Activated CD8-positive, alpha-beta memory T cell treated with anti-CD3 and anti-CD28 coated beads, Interleukin-2, amount 50 U/mL, for 4 hours (primary cell): ENCODE results near the gene USP13.
"Not testable (repeated sequence)": the region's sequence is repeated elsewhere in the genome, so short reads cannot be mapped to it uniquely, and the experiment has no call there.

Experiments
- DNase-seq: peaks from one replicate; pipeline ENCODE4 v3.0.0-alpha.2; 2020

Gene USP13

GRCh38 chr3:179660872-179661271, 8.0 kb downstream of the USP13 start:
- DNase-seq, result no peak

- DNase-seq, result no peak
Measured at GRCh38 chr3:179661777-179662176, 8.9 kb downstream of the USP13 start.

- no peak for DNase-seq
Measured at GRCh38 chr3:179663093-179663492, 10.3 kb downstream of the USP13 start.

GRCh38 chr3:179666030-179666429, 13.2 kb downstream of the USP13 start:
- DNase-seq, result no peak

GRCh38 chr3:179666436-179667035, 13.7 kb downstream of the USP13 start:
- no peak for DNase-seq

- no peak for DNase-seq
Measured at GRCh38 chr3:179668429-179668828, 15.6 kb downstream of the USP13 start.

- no peak for DNase-seq
Measured at GRCh38 chr3:179670311-179670710, 17.5 kb downstream of the USP13 start.

GRCh38 chr3:179671309-179671708, 18.5 kb downstream of the USP13 start:
- no peak for DNase-seq

- DNase-seq, result no peak
Measured at GRCh38 chr3:179671747-179672242, 19.0 kb downstream of the USP13 start.

GRCh38 chr3:179672918-179673317, 20.1 kb downstream of the USP13 start:
- no peak for DNase-seq

GRCh38 chr3:179673523-179673922, 20.7 kb downstream of the USP13 start:
- no peak for DNase-seq

- no peak for DNase-seq
Measured at GRCh38 chr3:179676081-179676480, 23.2 kb downstream of the USP13 start.

- no peak for DNase-seq
Measured at GRCh38 chr3:179677884-179678283, 25.0 kb downstream of the USP13 start.

GRCh38 chr3:179681492-179682263, 28.8 kb downstream of the USP13 start:
- no peak for DNase-seq

GRCh38 chr3:179682426-179683080, 29.7 kb downstream of the USP13 start:
- no peak for DNase-seq

- not testable (repeated sequence) for DNase-seq
Measured at GRCh38 chr3:179683286-179683685, 30.4 kb downstream of the USP13 start.

GRCh38 chr3:179687967-179688535, 35.2 kb downstream of the USP13 start:
- DNase-seq, result no peak

GRCh38 chr3:179688850-179689249, 36.0 kb downstream of the USP13 start:
- DNase-seq, result no peak

- DNase-seq, result no peak
Measured at GRCh38 chr3:179694731-179695130, 41.9 kb downstream of the USP13 start.

GRCh38 chr3:179695672-179696313, 43.0 kb downstream of the USP13 start:
- no peak for DNase-seq

GRCh38 chr3:179697736-179698332, 45.0 kb downstream of the USP13 start:
- DNase-seq, result no peak

- DNase-seq, result no peak
Measured at GRCh38 chr3:179700716-179701115, 47.9 kb downstream of the USP13 start.
